Prostate gland (tissue), 2 donors: ENCODE data around the gene NEDD4.

Experiments used
- POLR2A ChIP-seq: fragments of 450-650 bp; IDR thresholded peaks from one replicate; pipeline ENCODE4 v1.6.1; 2016; ENCODE audit warnings: antibody characterized with exemption, mild to moderate bottlenecking
- POLR2AphosphoS5 ChIP-seq: sonication (generic); formaldehyde crosslinking; IDR thresholded peaks from one replicate; pipeline ENCODE4 v1.6.1; 2017; ENCODE audit warnings: antibody characterized with exemption
- TF ChIP-seq, protein P1 (sequence below), 4 experiments: fragments of 200-600 bp in 2 of 4; fragments of 450-650 bp in 2 of 4; sonication (generic) in 2 of 4; IDR thresholded peaks; 1 replicate in 3 of 4; 2 replicates in 1 of 4; pipeline ENCODE4 v1.5.1; 2016 to 2019; ENCODE audit warnings: antibody characterized with exemption in 4 of 4, mild to moderate bottlenecking in 2 of 4, moderate library complexity in 2 of 4

DNA sequence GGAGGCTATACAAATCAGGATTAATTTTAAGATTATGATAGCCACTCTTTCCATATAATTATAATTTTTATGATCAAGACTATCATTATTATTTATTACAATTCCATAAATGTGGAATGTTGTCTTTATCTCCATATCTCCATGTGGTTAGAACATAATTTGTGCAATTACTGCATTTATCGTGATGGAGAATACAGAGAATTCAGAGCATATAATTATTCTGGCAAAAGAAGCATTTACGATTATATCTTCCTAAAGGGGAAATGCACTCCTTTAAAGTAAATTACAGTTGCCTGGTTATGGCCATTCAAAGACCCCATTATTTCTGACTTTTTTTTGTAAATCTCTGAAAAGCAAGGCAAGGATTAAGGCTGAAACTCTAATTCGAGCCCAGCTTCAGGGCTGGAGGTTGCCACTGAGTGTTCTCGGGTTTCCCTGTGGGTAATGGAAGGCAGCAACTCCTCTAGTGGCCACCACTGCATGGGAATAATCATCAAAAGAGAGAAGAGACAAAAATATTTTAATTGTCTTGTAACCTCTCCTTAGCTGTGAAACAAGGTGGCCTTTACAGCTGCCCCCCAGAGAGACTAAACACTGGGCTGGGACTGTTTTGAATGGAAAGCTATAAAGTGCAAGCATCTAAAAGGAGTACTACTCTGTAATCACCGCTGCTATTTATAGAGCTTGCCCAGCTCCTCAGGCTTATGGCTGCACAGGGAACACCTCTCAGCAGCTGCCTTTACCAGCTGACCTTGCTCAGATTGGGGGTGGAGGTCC is 190.6 kb downstream of the NEDD4 start:
- TF ChIP-seq POLR2A: no peak
- no peak for TF ChIP-seq POLR2AphosphoS5
- TF ChIP-seq, protein P1, sequence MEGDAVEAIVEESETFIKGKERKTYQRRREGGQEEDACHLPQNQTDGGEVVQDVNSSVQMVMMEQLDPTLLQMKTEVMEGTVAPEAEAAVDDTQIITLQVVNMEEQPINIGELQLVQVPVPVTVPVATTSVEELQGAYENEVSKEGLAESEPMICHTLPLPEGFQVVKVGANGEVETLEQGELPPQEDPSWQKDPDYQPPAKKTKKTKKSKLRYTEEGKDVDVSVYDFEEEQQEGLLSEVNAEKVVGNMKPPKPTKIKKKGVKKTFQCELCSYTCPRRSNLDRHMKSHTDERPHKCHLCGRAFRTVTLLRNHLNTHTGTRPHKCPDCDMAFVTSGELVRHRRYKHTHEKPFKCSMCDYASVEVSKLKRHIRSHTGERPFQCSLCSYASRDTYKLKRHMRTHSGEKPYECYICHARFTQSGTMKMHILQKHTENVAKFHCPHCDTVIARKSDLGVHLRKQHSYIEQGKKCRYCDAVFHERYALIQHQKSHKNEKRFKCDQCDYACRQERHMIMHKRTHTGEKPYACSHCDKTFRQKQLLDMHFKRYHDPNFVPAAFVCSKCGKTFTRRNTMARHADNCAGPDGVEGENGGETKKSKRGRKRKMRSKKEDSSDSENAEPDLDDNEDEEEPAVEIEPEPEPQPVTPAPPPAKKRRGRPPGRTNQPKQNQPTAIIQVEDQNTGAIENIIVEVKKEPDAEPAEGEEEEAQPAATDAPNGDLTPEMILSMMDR (IDR thresholded peaks at IDR 0.05): no peak
